H9 (cell line): ENCODE results near the gene CLRN1. TPM values are rescaled to one million over a fixed set of nuclear protein-coding genes. Genes with fewer than 3 reads are reported as not detected.

Source experiments
- DNase-seq: peaks from one replicate; pipeline ENCODE4 v3.0.0-alpha.2; 2017
- H2AFZ ChIP-seq: one replicate; pipeline ENCODE4 v1.6.1; 2013; ENCODE audit warnings: mild to moderate bottlenecking, low read length, control low read depth, moderate library complexity
- H2AK5ac ChIP-seq: 2 replicates; pipeline ENCODE4 v1.6.1; 2013; ENCODE audit warnings: low read length, control low read depth, mixed read lengths; ENCODE audit not compliant: insufficient read length
- H2BK120ac ChIP-seq: one replicate; pipeline ENCODE4 v1.6.1; 2013; ENCODE audit warnings: low read depth, mild to moderate bottlenecking, low read length, control low read depth, inconsistent platforms; ENCODE audit not compliant: poor library complexity, severe bottlenecking
- H2BK12ac ChIP-seq: 2 replicates; pipeline ENCODE4 v1.6.1; 2013; ENCODE audit warnings: low read length, control low read depth, mixed read lengths, low read depth; ENCODE audit not compliant: insufficient read length
- H2BK15ac ChIP-seq: 2 replicates; pipeline ENCODE4 v1.6.1; 2013; ENCODE audit warnings: low read depth, low read length, control low read depth
- H2BK20ac ChIP-seq: one replicate; pipeline ENCODE4 v1.6.1; 2013; ENCODE audit warnings: low read depth, mild to moderate bottlenecking, low read length, control low read depth, inconsistent platforms; ENCODE audit not compliant: poor library complexity, severe bottlenecking
- H2BK5ac ChIP-seq: 2 replicates; pipeline ENCODE4 v1.6.1; 2013; ENCODE audit warnings: low read length, control low read depth, mixed read lengths; ENCODE audit not compliant: insufficient read length
- H3K14ac ChIP-seq: 2 replicates; pipeline ENCODE4 v1.6.1; 2013; ENCODE audit warnings: low read length, control low read depth; ENCODE audit not compliant: insufficient read depth
- H3K18ac ChIP-seq: 2 replicates; pipeline ENCODE4 v1.6.1; 2013; ENCODE audit warnings: low read depth, mild to moderate bottlenecking, mixed read lengths, low read length, control low read depth; ENCODE audit not compliant: insufficient read length
- H3K23ac ChIP-seq: 2 replicates; pipeline ENCODE4 v1.6.1; 2013; ENCODE audit warnings: low read length, control low read depth, mixed read lengths, low read depth; ENCODE audit not compliant: insufficient read length
- H3K23me2 ChIP-seq: 2 replicates; pipeline ENCODE4 v1.6.1; 2013; ENCODE audit warnings: low read depth, mild to moderate bottlenecking, mixed read lengths, low read length, control low read depth; ENCODE audit not compliant: insufficient read length, poor library complexity, severe bottlenecking
- H3K27ac ChIP-seq: 2 replicates; pipeline ENCODE4 v1.5.1; 2013; ENCODE audit warnings: low read length, control low read depth, mixed read lengths, low read depth; ENCODE audit not compliant: insufficient read length
- H3K27me3 ChIP-seq: 2 replicates; pipeline ENCODE4 v1.6.1; 2013; ENCODE audit warnings: low read length, control low read depth, inconsistent platforms; ENCODE audit not compliant: insufficient read depth
- H3K4ac ChIP-seq: 2 replicates; pipeline ENCODE4 v1.6.1; 2013; ENCODE audit warnings: low read depth, mild to moderate bottlenecking, control low read depth, inconsistent platforms, low read length, moderate library complexity
- H3K4me1 ChIP-seq: 2 replicates; pipeline ENCODE4 v1.6.1; 2013; ENCODE audit warnings: low read length, control low read depth, inconsistent platforms; ENCODE audit not compliant: insufficient read depth
- H3K4me2 ChIP-seq: 2 replicates; pipeline ENCODE4 v1.6.1; 2013; ENCODE audit warnings: low read length, control low read depth, mixed read lengths; ENCODE audit not compliant: insufficient read length, insufficient read depth
- H3K56ac ChIP-seq: 2 replicates; pipeline ENCODE4 v1.6.1; 2013; ENCODE audit warnings: low read depth, mild to moderate bottlenecking, mixed read lengths, low read length, control low read depth; ENCODE audit not compliant: insufficient read length
- H3K79me1 ChIP-seq: 2 replicates; pipeline ENCODE4 v1.6.1; 2013; ENCODE audit warnings: low read depth, mild to moderate bottlenecking, moderate library complexity, low read length, control low read depth, inconsistent platforms; ENCODE audit not compliant: insufficient read depth, poor library complexity, severe bottlenecking
- H3K79me2 ChIP-seq: 2 replicates; pipeline ENCODE4 v1.6.1; 2013; ENCODE audit warnings: low read length, control low read depth, inconsistent platforms; ENCODE audit not compliant: insufficient read depth
- H3K9ac ChIP-seq: 2 replicates; pipeline ENCODE4 v1.6.1; 2013; ENCODE audit warnings: low read length, control low read depth, mixed read lengths; ENCODE audit not compliant: insufficient read length; ENCODE audit errors: extremely low read depth
- H3K9me3 ChIP-seq: one replicate; pipeline ENCODE4 v1.6.1; 2013; ENCODE audit warnings: low read depth, low read length, inconsistent platforms; ENCODE audit not compliant: control insufficient read depth
- H3T11ph ChIP-seq: one replicate; pipeline ENCODE4 v1.6.1; 2013; ENCODE audit warnings: mild to moderate bottlenecking, low read length, control low read depth, inconsistent platforms
- H4K20me1 ChIP-seq: one replicate; pipeline ENCODE4 v1.6.1; 2013; ENCODE audit not compliant: control insufficient read depth, insufficient read length, insufficient read depth
- H4K5ac ChIP-seq: 2 replicates; pipeline ENCODE4 v1.6.1; 2013; ENCODE audit warnings: low read depth, mild to moderate bottlenecking, mixed read lengths, low read length, control low read depth; ENCODE audit not compliant: insufficient read length
- H4K8ac ChIP-seq: replicated peaks from 2 replicates; pipeline ENCODE4 v1.6.1; 2013; ENCODE audit warnings: low read length, control low read depth, mixed read lengths, low read depth; ENCODE audit not compliant: insufficient read length
- H4K91ac ChIP-seq: 2 replicates; pipeline ENCODE4 v1.6.1; 2013; ENCODE audit warnings: low read depth, mild to moderate bottlenecking, moderate library complexity, mixed read lengths, low read length, control low read depth; ENCODE audit not compliant: insufficient read length
- H3K27ac Mint-ChIP-seq, 3 experiments: 2 replicates in 2 of 3; 3 replicates in 1 of 3; pipeline ENCODE4 v1.8.0; 2020 to 2021; ENCODE audit warnings: mixed read lengths in 3 of 3, mild to moderate bottlenecking in 1 of 3, moderate library complexity in 1 of 3
- H3K27me3 Mint-ChIP-seq: 2 replicates; pipeline ENCODE4 v1.8.0; 2021; ENCODE audit warnings: low read depth, mild to moderate bottlenecking, moderate library complexity, mixed read lengths
- H3K36me3 Mint-ChIP-seq, 3 experiments: 2 replicates in 2 of 3; 3 replicates in 1 of 3; pipeline ENCODE4 v1.8.0; 2020 to 2021; ENCODE audit warnings: low read depth in 3 of 3, mixed read lengths in 3 of 3; ENCODE audit not compliant: insufficient read depth in 1 of 3
- H3K4me1 Mint-ChIP-seq, 2 experiments: 2 replicates each; pipeline ENCODE4 v1.8.0; 2020; ENCODE audit warnings: mixed read lengths in 2 of 2
- H3K4me3 Mint-ChIP-seq, 2 experiments: 2 replicates in 1 of 2; 3 replicates in 1 of 2; pipeline ENCODE4 v1.8.0; 2020 to 2021; ENCODE audit warnings: mild to moderate bottlenecking in 2 of 2, mixed read lengths in 2 of 2, moderate library complexity in 1 of 2
- H3K9me3 Mint-ChIP-seq, 2 experiments: 2 replicates in 1 of 2; 3 replicates in 1 of 2; pipeline ENCODE4 v1.8.0; 2020; ENCODE audit warnings: mild to moderate bottlenecking in 2 of 2, mixed read lengths in 2 of 2, moderate library complexity in 1 of 2
- WGBS: extraction: QIAGEN DNeasy Blood & Tissue Kit; methylation state at CpG from one replicate; pipeline ENCODE4 v1.1.7; 2013; ENCODE audit warnings: missing lambda C conversion rate, low lambda C conversion rate, mixed read lengths; ENCODE audit not compliant: insufficient read length; ENCODE audit errors: extremely low coverage; 5-methylcytosine and 5-hydroxymethylcytosine counted together
- total RNA-seq: library from RNA; stranded (reverse); gene quantifications from 2 replicates; pipeline ENCODE4 v1.2.1, GENCODE V29; 2021
- TF ChIP-seq, protein P1 (sequence below): fragments of 200-600 bp; sonication (generic); conservative IDR thresholded peaks from 3 replicates; pipeline ENCODE4 v1.8.0; 2021; ENCODE audit warnings: antibody characterized with exemption, mild to moderate bottlenecking

CLRN1 gene
- total RNA-seq, 1 experiment from 2014 or later = not detected

GRCh38 chr3:150926328-150926727 is 46.2 kb downstream of the CLRN1 start:
- Histone ChIP-seq H3K14ac (no peak overlapping the region), H4K8ac (no peak overlapping the region), H2BK120ac (no peak overlapping the region), H4K91ac (no peak overlapping the region), H3K79me1 (no peaks in the 10 kb centered on the region), H3K79me2 (no peaks in the 10 kb centered on the region), H3K9ac (no peak overlapping the region), H2BK5ac (no peak overlapping the region), H3K4me2 (no peak overlapping the region), H2AFZ (no peak overlapping the region), H2BK15ac (no peak overlapping the region), H4K20me1 (no peaks in the 10 kb centered on the region), H3K4ac (no peak overlapping the region), H2BK20ac (no peak overlapping the region), H3K9me3 (no peaks in the 10 kb centered on the region), H2BK12ac (no peak overlapping the region), H3K23ac (no peak overlapping the region), H3K18ac (no peak overlapping the region), H3K27me3 (no peaks in the 10 kb centered on the region), H3K56ac (no peak overlapping the region), H4K5ac (no peak overlapping the region), H2AK5ac (no peak overlapping the region), H3K23me2 (no peaks in the 10 kb centered on the region), H3T11ph (no peak overlapping the region), H3K27ac (no peak overlapping the region), H3K4me1 (peaks cover 2% of the 10 kb centered on the region)
- Mint-ChIP-seq H3K4me3 (no peak overlapping the region), H3K4me1 (peaks cover 19 to 22% of the 10 kb centered on the region in 2 experiments), H3K36me3 (no peaks in the 10 kb centered on the region), H3K9me3 (no peaks in the 10 kb centered on the region), H3K27me3 (no peaks in the 10 kb centered on the region; the same call in 1 of the 2 replicates), H3K27ac (no peak overlapping the region)
- TF ChIP-seq, protein P1, sequence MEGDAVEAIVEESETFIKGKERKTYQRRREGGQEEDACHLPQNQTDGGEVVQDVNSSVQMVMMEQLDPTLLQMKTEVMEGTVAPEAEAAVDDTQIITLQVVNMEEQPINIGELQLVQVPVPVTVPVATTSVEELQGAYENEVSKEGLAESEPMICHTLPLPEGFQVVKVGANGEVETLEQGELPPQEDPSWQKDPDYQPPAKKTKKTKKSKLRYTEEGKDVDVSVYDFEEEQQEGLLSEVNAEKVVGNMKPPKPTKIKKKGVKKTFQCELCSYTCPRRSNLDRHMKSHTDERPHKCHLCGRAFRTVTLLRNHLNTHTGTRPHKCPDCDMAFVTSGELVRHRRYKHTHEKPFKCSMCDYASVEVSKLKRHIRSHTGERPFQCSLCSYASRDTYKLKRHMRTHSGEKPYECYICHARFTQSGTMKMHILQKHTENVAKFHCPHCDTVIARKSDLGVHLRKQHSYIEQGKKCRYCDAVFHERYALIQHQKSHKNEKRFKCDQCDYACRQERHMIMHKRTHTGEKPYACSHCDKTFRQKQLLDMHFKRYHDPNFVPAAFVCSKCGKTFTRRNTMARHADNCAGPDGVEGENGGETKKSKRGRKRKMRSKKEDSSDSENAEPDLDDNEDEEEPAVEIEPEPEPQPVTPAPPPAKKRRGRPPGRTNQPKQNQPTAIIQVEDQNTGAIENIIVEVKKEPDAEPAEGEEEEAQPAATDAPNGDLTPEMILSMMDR = no peak
- WGBS = no CpG with 5 or more reads among the region's 7 CpGs
- no peak for DNase-seq
